PC-9 (cell line): ENCODE measurements around the gene COX10.

Experiments
- CTCF ChIP-seq: fragments of 200-600 bp; sonication (generic); conservative IDR thresholded peaks from 2 replicates; pipeline ENCODE4 v1.6.1; 2017; ENCODE audit warnings: mixed run types, antibody characterized with exemption, mild to moderate bottlenecking, moderate library complexity
- EZH2 ChIP-seq: fragments of 200-600 bp; sonication (generic); IDR thresholded peaks from 2 replicates; pipeline ENCODE4 v1.8.0; 2017; ENCODE audit warnings: antibody characterized with exemption, low read depth

GRCh38 chr17:14196377-14196997 is 127.2 kb downstream of the COX10 start:
- TF ChIP-seq CTCF (peak; percentile 40; the same call in 1 of the 2 replicates), EZH2 (no peak)
